Measurements from ENCODE around the gene B4GALT1. TPM values are rescaled to one million over a fixed set of nuclear protein-coding genes. Genes with fewer than 3 reads are reported as not detected.
"Not testable (repeated sequence)": the region's sequence is repeated elsewhere in the genome, so short reads cannot be mapped to it uniquely, and the experiment has no call there.

Gene B4GALT1
- total and polyA plus RNA-seq, 5 experiments from 2014 or later: 15.1 to 30.8 (median 24.2) TPM

GRCh38 chr9:33099754-33100153 is 67.4 kb downstream of the B4GALT1 start:
- DNase-seq: no peak
- no peak overlapping the region for H3K4me3 Mint-ChIP-seq
- ATAC-seq: no peak
- H3K27me3 Mint-ChIP-seq: no peaks in the 10 kb centered on the region
- peaks cover 0 to 2% (median 0%) of the 10 kb centered on the region in 9 donors for H3K9me3 Mint-ChIP-seq
- POLR2A ChIA-PET: no interaction called here
- peak overlapping the region in 1 of 10 donors; percentile 11 for H3K27ac Mint-ChIP-seq
- no peaks in the 10 kb centered on the region for H3K4me1 Mint-ChIP-seq
- no peaks in the 10 kb centered on the region for H3K36me3 Mint-ChIP-seq

- Mint-ChIP-seq H3K9me3 (peaks cover 0 to 2% (median 0%) of the 10 kb centered on the region in 9 donors), H3K27ac (no peak overlapping the region), H3K4me1 (peaks cover 2 to 8% (median 5%) of the 10 kb centered on the region in 4 donors), H3K4me3 (no peak overlapping the region), H3K36me3 (no peaks in the 10 kb centered on the region), H3K27me3 (no peaks in the 10 kb centered on the region)
- ATAC-seq: no peak
- POLR2A ChIA-PET: no interaction called here
- no peak for DNase-seq
Observed at GRCh38 chr9:33097192-33097591, 69.9 kb downstream of the B4GALT1 start.

- Mint-ChIP-seq H3K27me3 (no peaks in the 10 kb centered on the region), H3K27ac (no peak overlapping the region)
- POLR2A ChIA-PET: no interaction called here
Observed at GRCh38 chr9:33092634-33093033, 74.5 kb downstream of the B4GALT1 start.

DNA sequence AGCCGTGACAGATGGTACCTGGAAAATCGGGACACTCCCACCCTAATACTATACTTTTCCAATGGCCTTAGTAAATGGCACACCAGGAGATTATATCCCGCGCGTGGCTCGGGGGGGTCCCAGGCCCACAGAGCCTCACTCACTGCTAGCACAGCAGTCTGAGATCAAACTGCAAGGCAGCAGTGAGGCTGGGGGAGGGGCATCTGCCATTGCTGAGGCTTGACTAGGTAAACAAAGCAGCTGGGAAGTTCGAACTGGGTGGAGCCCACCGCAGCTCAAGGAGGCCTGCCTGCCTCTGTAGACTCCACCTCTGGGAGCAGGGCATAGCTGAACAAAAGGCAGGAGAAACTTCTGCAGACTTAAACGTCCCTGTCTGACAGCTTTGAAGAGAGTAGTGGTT is 81.5 kb downstream of the B4GALT1 start:
- not testable (repeated sequence) for H3K27me3 Mint-ChIP-seq, H3K9me3 Mint-ChIP-seq, DNase-seq, H3K27ac Mint-ChIP-seq, ATAC-seq, H3K36me3 Mint-ChIP-seq
- POLR2A ChIA-PET: interaction anchor here (0.6 kb wide), 1 partner anchor 111 kb away, joined by 3 read pairs; no protein-coding TSS in a partner anchor
- Mint-ChIP-seq H3K4me1 (peaks cover 0 to 23% (median 12%) of the 10 kb centered on the region in 4 donors), H3K4me3 (peak overlapping the region in 1 of 10 donors; percentile 15)

More at GRCh38 chr9:33092634-33093033, 74.5 kb downstream of the B4GALT1 start:
- peaks cover 2 to 9% (median 7%) of the 10 kb centered on the region in 4 donors for H3K4me1 Mint-ChIP-seq
- no peak overlapping the region for H3K4me3 Mint-ChIP-seq
- H3K36me3 Mint-ChIP-seq: no peaks in the 10 kb centered on the region
- H3K9me3 Mint-ChIP-seq: no peaks in the 10 kb centered on the region
- ATAC-seq: no peak
- no peak for DNase-seq

DNA sequence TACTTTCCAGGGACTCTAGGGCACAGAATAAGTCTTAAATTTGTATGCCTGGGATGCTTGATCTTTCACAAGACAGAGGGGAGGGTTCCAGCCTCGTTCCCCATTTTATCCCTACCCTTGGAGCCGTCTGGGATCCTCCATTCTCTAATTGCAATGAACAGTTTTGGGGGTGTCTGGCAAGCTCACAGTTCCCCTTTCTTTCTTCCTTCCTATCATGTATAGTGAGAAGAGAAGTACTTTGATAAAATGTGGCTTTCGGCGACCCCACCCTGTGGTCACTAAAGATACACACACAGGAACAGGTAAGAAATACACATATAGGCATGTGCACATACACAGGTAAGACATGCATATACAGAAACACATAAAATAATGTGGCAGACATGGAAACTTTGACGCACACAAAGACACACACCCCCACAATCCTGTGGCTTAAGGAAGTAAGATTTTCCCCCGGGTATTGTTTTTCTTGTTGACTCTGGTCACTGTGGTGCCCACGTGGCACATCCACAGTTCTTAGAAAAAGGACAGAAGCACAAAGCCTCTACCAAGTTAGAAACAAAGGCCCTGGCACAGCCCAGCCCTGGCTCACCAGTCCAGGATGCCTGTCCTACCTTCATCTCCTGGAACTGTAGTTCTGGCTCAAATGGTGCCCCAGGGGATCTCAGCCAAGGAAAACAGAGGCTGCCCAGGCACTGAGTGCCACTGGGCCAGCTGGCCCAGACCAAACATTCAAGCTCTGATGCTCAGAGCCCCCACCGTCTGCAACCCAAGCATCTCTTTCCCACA is 84.4 kb downstream of the B4GALT1 start:
- peak overlapping the region in 9 of 10 donors; percentile 49 to 83 (median 61) for H3K4me3 Mint-ChIP-seq
- peak overlapping the region; percentile 19 to 85 (median 67) for H3K27ac Mint-ChIP-seq
- no peaks in the 10 kb centered on the region for H3K9me3 Mint-ChIP-seq
- no peaks in the 10 kb centered on the region for H3K36me3 Mint-ChIP-seq
- no peaks in the 10 kb centered on the region for H3K27me3 Mint-ChIP-seq
- POLR2A ChIA-PET: interaction anchor here (1.1 kb wide), 1 partner anchor 85 kb away, joined by 4 read pairs; the partner anchor contains the start of gene B4GALT1
- peaks cover 0 to 26% (median 16%) of the 10 kb centered on the region in 4 donors for H3K4me1 Mint-ChIP-seq
- peak; percentile 32 to 35 for ATAC-seq
- DNase-seq: peak in 3 of 10 donors; percentile 13 to 47 (median 38)

DNA sequence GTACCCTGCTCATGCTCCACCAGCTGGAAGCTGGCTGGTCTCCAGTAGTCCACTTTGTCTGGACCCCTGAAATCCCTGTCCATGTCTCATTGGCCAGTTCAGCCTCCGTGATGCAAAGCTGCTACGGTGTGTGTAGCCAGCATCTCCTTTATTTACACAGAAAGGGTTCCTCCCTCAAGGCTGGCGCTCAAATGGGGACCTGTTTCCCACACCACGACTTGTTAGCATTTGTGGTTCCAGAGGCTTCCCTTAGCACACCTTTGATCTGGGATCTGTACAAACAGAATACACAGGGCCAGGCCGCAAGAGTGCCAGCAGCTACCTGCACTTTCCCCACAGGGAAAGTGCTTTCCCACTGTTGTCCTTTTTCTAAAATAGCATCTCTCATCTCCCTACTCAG is 85.0 kb downstream of the B4GALT1 start:
- no peaks in the 10 kb centered on the region for H3K27me3 Mint-ChIP-seq
- DNase-seq: peak in 5 of 10 donors; percentile 23 to 39 (median 34)
- H3K36me3 Mint-ChIP-seq: no peaks in the 10 kb centered on the region
- peak; percentile 42 to 52 for ATAC-seq
- no peaks in the 10 kb centered on the region for H3K9me3 Mint-ChIP-seq
- peak overlapping the region in 9 of 10 donors; percentile 49 to 83 (median 61) for H3K4me3 Mint-ChIP-seq
- H3K27ac Mint-ChIP-seq: peak overlapping the region; percentile 19 to 85 (median 76)
- POLR2A ChIA-PET: interaction anchor here (1.1 kb wide), 1 partner anchor 86 kb away, joined by 4 read pairs; the partner anchor contains the start of gene B4GALT1
- H3K4me1 Mint-ChIP-seq: peaks cover 5 to 31% (median 19%) of the 10 kb centered on the region in 4 donors

DNA sequence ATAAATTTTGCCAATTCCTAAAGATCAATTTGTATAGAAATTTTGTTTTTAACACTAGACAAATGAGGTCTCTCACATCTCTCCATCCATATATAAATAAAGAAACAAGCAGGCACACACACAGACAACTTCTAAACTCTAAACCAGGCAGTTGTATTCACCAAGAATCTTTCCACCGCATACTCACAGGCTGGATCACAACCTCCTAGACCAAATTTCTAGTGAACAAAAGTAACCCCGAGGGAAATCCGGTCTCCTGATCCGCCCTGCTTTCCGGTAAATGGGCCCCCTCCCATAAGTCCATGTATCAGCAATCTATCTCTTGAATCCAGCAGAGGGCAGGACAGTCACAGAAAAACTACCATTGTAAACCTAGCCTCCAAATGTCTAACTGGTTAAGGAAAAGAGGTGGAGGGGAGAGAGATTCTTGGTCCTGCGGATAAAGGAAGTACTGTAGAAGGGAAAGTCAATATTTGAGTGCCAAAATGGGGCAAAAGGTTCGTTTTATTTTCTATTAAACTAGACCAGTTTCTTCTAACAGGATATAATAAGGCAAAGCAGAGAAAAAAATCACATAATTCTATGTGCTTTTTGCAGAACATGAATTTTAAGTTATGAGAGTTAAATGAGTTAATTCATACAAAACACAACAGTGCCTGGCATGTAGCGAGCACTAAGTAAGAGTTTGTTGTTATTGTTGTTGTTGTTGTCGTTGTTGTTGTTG is 85.8 kb downstream of the B4GALT1 start:
- Mint-ChIP-seq H3K27me3 (peaks cover 0 to 2% (median 0%) of the 10 kb centered on the region in 5 donors), H3K27ac (no peak overlapping the region), H3K4me1 (peaks cover 14 to 38% (median 24%) of the 10 kb centered on the region in 4 donors), H3K9me3 (no peaks in the 10 kb centered on the region), H3K36me3 (no peaks in the 10 kb centered on the region), H3K4me3 (no peak overlapping the region)
- POLR2A ChIA-PET: interaction anchor here (0.6 kb wide), 1 partner anchor 86 kb away, joined by 3 read pairs; the partner anchor contains the start of gene B4GALT1
- DNase-seq: peak; percentile 16 to 83 (median 67)
- ATAC-seq: peak; percentile 47 to 48

- H3K36me3 Mint-ChIP-seq: no peaks in the 10 kb centered on the region
- H3K9me3 Mint-ChIP-seq: no peaks in the 10 kb centered on the region
- H3K27ac Mint-ChIP-seq: no peak overlapping the region
- H3K4me1 Mint-ChIP-seq: peaks cover 19 to 39% (median 28%) of the 10 kb centered on the region in 4 donors
- no peak overlapping the region for H3K4me3 Mint-ChIP-seq
- ATAC-seq: no peak
- POLR2A ChIA-PET: interaction anchor here (0.6 to 0.7 kb wide), 2 partner anchors 44 to 86 kb away, joined by 3 read pairs; partner anchors contain the start of gene B4GALT1
- peak in 1 of 10 donors; percentile 17 for DNase-seq
- peaks cover 0 to 2% (median 0%) of the 10 kb centered on the region in 5 donors for H3K27me3 Mint-ChIP-seq
Observed at GRCh38 chr9:33080534-33080933, 86.6 kb downstream of the B4GALT1 start.

DNA sequence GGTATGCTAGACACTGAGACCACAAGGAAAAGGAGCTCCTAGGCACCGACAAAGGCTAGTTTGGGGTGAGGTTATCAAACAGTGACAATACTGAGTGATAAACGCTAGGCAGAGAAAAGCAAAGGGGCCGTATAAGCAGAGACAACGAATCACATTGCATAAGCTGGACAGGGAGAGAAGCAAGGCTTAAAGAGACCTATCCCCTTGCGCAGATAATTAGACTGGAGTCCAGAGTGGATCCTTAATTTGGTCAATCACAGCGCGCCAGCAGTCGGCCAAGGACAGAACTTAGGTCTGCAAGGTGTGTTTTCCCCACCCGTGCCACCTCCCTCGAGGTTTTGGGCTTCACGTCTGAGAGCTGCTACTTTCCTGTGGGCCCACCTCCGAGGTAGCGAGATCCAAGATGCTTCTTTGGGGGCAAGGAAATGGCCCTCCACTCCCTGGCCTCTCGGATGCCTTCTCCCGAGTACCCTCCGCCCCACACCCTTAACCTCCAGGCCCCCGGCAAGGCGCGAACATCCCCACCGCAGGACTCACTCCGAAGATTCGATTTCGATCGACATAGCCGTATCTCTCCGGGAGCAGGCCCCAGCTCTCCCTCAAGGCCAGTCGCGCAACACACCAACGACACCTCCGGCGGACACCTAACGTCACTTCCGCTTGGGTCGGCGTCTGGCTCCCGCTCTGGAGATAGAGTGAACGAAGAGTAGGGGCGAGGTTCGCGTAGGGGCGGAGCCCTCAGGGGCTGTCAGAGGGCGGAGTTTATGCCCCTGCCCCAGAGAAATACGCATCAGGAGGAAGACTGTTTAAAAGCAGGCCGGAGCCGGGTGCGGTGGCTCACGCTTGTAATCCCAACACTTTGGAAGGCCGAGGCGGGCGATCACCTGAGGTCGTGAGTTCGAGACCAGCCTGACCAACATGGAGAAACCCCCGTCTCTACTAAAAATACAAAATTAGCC is 90.8 kb downstream of the B4GALT1 start, which contains the start of gene SMU1:
Gene SMU1, minus strand, starts transcription at position 629 of the 959 bp plus-strand sequence. Its CDS starts 66 bp downstream, at position 563.
- Mint-ChIP-seq H3K27ac (peak within 1 kb of the TSS; percentile 96 to 100 (median 100)), H3K27me3 (peaks cover 0 to 2% (median 0%) of the 10 kb centered on the region in 5 donors), H3K4me3 (peak within 1 kb of the TSS; percentile 92 to 100 (median 99)), H3K9me3 (no peaks in the 10 kb centered on the region), H3K36me3 (peaks cover 0 to 35% (median 0%) of the 10 kb centered on the region in 3 donors), H3K4me1 (peaks cover 20 to 53% (median 46%) of the 10 kb centered on the region in 4 donors)
- POLR2A ChIA-PET: interaction anchor here (0.5 to 2.3 kb wide), 22 partner anchors 9 to 526 kb away, joined by 3 to 19 read pairs (median 3); partner anchors contain the start of genes B4GALT1, BAG1, CHMP5 and DNAJA1
- ATAC-seq (peak; percentile 92 to 95), DNase-seq (peak; percentile 85 to 98 (median 96))

DNA sequence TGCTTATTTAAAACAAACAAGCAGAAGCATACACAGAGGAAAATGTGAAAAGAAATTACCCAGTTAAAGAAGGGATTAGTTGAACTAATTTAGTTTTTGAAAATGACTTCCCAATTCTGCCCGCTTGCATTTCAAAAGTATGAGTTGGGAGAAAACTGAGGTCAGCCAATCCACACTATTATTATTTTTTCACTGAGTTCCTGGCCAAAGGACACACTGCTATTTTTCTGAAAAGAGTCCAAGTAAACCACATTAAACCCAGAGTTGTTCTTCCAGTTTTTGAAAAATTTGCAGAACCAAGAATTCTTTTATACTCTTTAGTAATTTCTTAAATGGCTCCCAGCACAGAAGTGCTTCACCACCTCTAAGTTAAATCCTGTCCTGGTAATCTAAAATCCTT is 98.1 kb downstream of the B4GALT1 start:
- H3K27ac Mint-ChIP-seq: peak overlapping the region in 1 of 10 donors; percentile 37
- no peak for ATAC-seq
- POLR2A ChIA-PET: no interaction called here
- H3K27me3 Mint-ChIP-seq: no peaks in the 10 kb centered on the region
- H3K9me3 Mint-ChIP-seq: no peaks in the 10 kb centered on the region
- peaks cover 24 to 34% (median 30%) of the 10 kb centered on the region in 4 donors for H3K4me1 Mint-ChIP-seq
- peaks cover 0 to 96% (median 13%) of the 10 kb centered on the region in 3 donors for H3K36me3 Mint-ChIP-seq
- no peak overlapping the region for H3K4me3 Mint-ChIP-seq
- no peak for DNase-seq

All from naive thymus-derived CD8-positive, alpha-beta T cell (primary cell).